Measurements from ENCODE around the gene ADSS1. TPM values are rescaled to one million over a fixed set of nuclear protein-coding genes. Genes with fewer than 3 reads are reported as not detected.

ADSS1 gene
- total RNA-seq, 4 donors from 2014 or later = 2.3 to 36.2 (median 7.3) TPM

- TF ChIP-seq CTCF (IDR thresholded peaks at IDR 0.05; ENCODE audit: low read depth) = no peak
Measured at GRCh38 chr14:104689109-104689880, 34.7 kb upstream of the ADSS1 start, which contains the start of gene INF2. Gene INF2 (plus strand): TSS chr14:104689618. CDS start chr14:104701366, 11,748 bp downstream.

- no peak for TF ChIP-seq CTCF (IDR thresholded peaks at IDR 0.05; ENCODE audit: low read depth)
Measured at GRCh38 chr14:104689881-104690711, 33.9 kb upstream of the ADSS1 start.

GRCh38 chr14:104690861-104691455 is 33.1 kb upstream of the ADSS1 start:
- no peak for TF ChIP-seq CTCF (IDR thresholded peaks at IDR 0.05; ENCODE audit: low read depth)

- no peak for TF ChIP-seq CTCF (IDR thresholded peaks at IDR 0.05; ENCODE audit: low read depth)
Measured at GRCh38 chr14:104691546-104692260, 32.3 kb upstream of the ADSS1 start.

- no peak for TF ChIP-seq CTCF (IDR thresholded peaks at IDR 0.05; ENCODE audit: low read depth)
Measured at GRCh38 chr14:104692261-104692938, 31.6 kb upstream of the ADSS1 start.

- no peak for TF ChIP-seq CTCF (IDR thresholded peaks at IDR 0.05; ENCODE audit: low read depth)
Measured at GRCh38 chr14:104692939-104693315, 31.1 kb upstream of the ADSS1 start.
